Nephron (organoid): ENCODE measurements around the gene RSL1D1.

Source experiments
- H3K27ac Mint-ChIP-seq, 3 experiments: 2 replicates each; pipeline ENCODE4 v1.8.0; 2020; ENCODE audit warnings: mixed read lengths in 3 of 3, mild to moderate bottlenecking in 2 of 3, moderate library complexity in 1 of 3
- H3K27me3 Mint-ChIP-seq: 2 replicates; pipeline ENCODE4 v1.8.0; 2021; ENCODE audit warnings: low read depth, mild to moderate bottlenecking, moderate library complexity, mixed read lengths
- H3K36me3 Mint-ChIP-seq: 2 replicates; pipeline ENCODE4 v1.8.0; 2020; ENCODE audit warnings: low read depth, mixed read lengths
- H3K4me1 Mint-ChIP-seq: 2 replicates; pipeline ENCODE4 v1.8.0; 2020; ENCODE audit warnings: mixed read lengths
- H3K4me3 Mint-ChIP-seq, 3 experiments: 2 replicates each; pipeline ENCODE4 v1.8.0; 2020; ENCODE audit warnings: mild to moderate bottlenecking in 3 of 3, mixed read lengths in 3 of 3, moderate library complexity in 2 of 3
- H3K9me3 Mint-ChIP-seq: 2 replicates; pipeline ENCODE4 v1.8.0; 2020; ENCODE audit warnings: mixed read lengths
- TF ChIP-seq, protein P1 (sequence below), 3 experiments: fragments of 200-600 bp; sonication (generic); IDR thresholded peaks; one replicate each; pipeline ENCODE4 v1.5.0; 2021; ENCODE audit warnings: antibody characterized with exemption in 3 of 3; ENCODE audit not compliant: unreplicated experiment in 3 of 3

Gene RSL1D1

DNA sequence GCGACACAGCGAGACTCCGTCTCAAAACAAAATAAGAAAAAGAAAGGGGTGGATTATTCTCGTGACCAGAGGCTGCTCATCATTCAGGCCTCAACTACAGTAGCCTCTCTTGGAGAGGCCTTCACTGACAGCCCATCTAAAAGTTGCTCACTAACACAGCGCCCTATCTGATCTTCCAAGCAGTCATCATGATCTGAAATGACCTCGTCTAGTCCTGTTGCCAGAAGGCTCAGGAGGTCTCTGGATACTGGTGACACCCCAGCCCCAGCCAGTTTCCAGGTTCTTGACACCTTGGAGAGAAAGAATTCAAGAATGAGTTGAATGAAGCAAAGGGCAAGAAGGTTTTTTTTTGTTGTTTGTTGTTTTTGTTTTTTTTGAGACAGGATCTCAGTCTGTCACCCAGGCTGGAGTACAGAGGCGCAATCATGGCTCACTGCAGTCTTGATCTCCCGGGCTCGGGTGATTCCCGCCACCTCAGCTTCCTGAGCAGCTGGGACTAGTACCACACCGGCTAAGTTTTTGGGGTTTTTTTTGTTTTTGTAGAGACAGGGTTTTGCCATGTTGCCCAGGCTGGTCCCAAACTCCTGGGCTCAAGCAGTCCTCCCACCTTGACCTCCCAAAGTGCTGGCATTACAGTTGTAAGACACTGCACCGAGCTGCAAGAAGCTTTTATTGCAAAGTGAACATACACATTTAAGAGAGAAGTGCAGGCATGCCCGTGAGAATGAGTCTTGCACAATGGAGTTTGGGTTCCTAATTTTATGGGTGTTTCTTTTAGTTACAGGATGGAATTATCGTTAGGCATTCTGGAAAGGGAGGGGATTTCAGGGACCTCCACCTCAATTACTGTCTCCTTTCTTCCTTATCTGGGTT lies 51.6 kb downstream of the RSL1D1 start:
- TF ChIP-seq, protein P1, sequence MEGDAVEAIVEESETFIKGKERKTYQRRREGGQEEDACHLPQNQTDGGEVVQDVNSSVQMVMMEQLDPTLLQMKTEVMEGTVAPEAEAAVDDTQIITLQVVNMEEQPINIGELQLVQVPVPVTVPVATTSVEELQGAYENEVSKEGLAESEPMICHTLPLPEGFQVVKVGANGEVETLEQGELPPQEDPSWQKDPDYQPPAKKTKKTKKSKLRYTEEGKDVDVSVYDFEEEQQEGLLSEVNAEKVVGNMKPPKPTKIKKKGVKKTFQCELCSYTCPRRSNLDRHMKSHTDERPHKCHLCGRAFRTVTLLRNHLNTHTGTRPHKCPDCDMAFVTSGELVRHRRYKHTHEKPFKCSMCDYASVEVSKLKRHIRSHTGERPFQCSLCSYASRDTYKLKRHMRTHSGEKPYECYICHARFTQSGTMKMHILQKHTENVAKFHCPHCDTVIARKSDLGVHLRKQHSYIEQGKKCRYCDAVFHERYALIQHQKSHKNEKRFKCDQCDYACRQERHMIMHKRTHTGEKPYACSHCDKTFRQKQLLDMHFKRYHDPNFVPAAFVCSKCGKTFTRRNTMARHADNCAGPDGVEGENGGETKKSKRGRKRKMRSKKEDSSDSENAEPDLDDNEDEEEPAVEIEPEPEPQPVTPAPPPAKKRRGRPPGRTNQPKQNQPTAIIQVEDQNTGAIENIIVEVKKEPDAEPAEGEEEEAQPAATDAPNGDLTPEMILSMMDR (IDR thresholded peaks at IDR 0.05; ENCODE audit: unreplicated experiment in 3 of 3), result no peak
- Mint-ChIP-seq H3K4me3 (peak overlapping the region; percentile 56 to 87 (median 78)), H3K27ac (peak overlapping the region in 2 of 3 experiments; percentile 62 to 70), H3K4me1 (peaks cover 50% of the 10 kb centered on the region), H3K27me3 (peaks cover 3% of the 10 kb centered on the region), H3K36me3 (peaks cover 5% of the 10 kb centered on the region), H3K9me3 (no peaks in the 10 kb centered on the region)

DNA sequence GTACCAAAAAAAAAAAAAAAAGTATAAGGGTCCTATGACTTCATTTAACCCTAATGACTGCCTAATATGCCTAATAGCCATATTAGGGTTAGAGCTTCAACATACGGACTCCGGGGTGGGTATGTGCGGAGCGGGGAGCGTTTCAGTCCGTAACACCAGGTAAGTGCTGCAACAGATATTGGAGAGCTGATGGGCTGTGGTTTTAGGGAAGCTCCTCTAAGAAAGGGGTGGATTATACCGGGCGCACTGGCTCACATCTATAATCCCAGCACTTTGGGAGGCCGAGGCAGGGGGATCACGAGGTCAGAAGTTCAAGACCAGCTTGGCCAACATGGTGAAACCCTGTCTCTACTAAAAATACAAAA lies 52.3 kb downstream of the RSL1D1 start:
- Mint-ChIP-seq H3K9me3 (no peaks in the 10 kb centered on the region), H3K4me3 (peak overlapping the region; percentile 87 to 91 (median 90)), H3K4me1 (peaks cover 57% of the 10 kb centered on the region), H3K36me3 (peaks cover 11% of the 10 kb centered on the region), H3K27me3 (no peaks in the 10 kb centered on the region), H3K27ac (peak overlapping the region; percentile 94 to 99 (median 96))
- TF ChIP-seq, protein P1 (IDR thresholded peaks at IDR 0.05; ENCODE audit: unreplicated experiment in 3 of 3), result no peak

DNA sequence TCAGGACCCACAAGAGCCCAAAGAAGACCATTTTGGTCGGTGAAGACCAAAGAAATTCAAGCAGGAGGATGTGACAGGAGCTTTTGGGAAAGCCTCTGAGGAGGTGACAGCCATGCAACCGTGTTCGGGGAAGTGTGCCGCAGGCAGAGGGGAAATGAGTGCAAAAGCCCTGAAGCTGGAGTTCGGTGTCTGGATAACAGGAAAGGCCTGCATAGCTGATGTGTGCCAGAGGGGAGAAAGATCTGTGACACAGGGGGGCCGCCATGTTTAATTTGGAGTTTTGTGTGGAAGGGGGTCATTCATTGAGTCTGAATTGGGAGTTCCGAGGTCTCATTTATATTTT lies 53.4 kb downstream of the RSL1D1 start:
- H3K9me3 Mint-ChIP-seq, result no peaks in the 10 kb centered on the region
- peak overlapping the region; percentile 94 to 99 (median 96) for H3K27ac Mint-ChIP-seq
- no peaks in the 10 kb centered on the region for H3K27me3 Mint-ChIP-seq
- TF ChIP-seq, protein P1 (IDR thresholded peaks at IDR 0.05; ENCODE audit: unreplicated experiment in 3 of 3), result no peak
- peaks cover 14% of the 10 kb centered on the region for H3K36me3 Mint-ChIP-seq
- H3K4me3 Mint-ChIP-seq, result peak overlapping the region; percentile 87 to 91 (median 90)
- peaks cover 66% of the 10 kb centered on the region for H3K4me1 Mint-ChIP-seq

DNA sequence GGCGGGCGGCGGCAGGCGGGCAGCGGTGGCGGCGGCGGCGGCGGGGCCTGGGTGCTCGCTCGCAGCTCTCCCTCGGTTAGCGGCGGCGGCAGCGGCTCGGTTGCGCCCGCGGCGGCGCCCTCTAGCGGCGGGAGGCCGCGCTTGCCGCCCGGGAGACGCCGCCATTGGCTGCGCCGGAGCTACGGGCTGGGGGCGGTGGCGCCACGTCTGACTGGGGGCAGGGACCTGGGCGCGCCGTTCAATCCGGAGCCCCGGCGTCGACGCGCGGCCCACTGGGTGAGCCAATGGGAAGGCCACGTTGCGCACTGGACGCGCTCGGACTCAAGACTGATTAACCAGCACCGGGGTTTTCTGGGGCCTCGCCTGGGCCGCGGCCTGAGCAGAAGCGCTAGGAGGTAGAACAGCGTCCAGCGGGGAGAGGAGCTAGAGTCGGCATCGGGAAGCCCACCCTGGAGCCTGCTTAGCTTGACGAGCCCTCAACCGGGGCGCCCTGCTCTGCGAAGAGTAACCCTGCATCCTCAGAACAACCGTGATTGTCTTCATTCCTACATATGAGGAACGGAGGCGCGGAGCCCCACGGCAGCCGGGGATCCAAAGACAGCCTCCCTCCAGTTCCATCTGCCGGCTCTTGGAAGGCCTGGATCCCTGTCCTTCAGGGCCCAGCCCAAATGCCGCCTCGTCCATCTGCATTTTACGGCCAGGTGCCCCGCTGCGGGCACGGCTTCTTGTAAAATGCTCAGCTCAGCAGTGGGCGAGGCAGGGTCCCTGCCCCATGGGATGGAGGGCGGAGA lies 54.0 kb downstream of the RSL1D1 start, which contains the start of gene ZC3H7A:
Gene ZC3H7A (minus strand): TSS at position 93 of the 791 bp plus-strand sequence. CDS start 14,904 bp downstream, outside the sequence.
- Mint-ChIP-seq H3K27me3 (no peaks in the 10 kb centered on the region), H3K36me3 (peaks cover 14% of the 10 kb centered on the region), H3K4me3 (peak within 1 kb of the TSS; percentile 90 to 91 (median 90)), H3K4me1 (peaks cover 71% of the 10 kb centered on the region), H3K27ac (peak within 1 kb of the TSS; percentile 94 to 99 (median 96)), H3K9me3 (no peaks in the 10 kb centered on the region)
- TF ChIP-seq, protein P1 (IDR thresholded peaks at IDR 0.05; ENCODE audit: unreplicated experiment in 3 of 3), result peak; percentile 79 to 83 (median 83)

DNA sequence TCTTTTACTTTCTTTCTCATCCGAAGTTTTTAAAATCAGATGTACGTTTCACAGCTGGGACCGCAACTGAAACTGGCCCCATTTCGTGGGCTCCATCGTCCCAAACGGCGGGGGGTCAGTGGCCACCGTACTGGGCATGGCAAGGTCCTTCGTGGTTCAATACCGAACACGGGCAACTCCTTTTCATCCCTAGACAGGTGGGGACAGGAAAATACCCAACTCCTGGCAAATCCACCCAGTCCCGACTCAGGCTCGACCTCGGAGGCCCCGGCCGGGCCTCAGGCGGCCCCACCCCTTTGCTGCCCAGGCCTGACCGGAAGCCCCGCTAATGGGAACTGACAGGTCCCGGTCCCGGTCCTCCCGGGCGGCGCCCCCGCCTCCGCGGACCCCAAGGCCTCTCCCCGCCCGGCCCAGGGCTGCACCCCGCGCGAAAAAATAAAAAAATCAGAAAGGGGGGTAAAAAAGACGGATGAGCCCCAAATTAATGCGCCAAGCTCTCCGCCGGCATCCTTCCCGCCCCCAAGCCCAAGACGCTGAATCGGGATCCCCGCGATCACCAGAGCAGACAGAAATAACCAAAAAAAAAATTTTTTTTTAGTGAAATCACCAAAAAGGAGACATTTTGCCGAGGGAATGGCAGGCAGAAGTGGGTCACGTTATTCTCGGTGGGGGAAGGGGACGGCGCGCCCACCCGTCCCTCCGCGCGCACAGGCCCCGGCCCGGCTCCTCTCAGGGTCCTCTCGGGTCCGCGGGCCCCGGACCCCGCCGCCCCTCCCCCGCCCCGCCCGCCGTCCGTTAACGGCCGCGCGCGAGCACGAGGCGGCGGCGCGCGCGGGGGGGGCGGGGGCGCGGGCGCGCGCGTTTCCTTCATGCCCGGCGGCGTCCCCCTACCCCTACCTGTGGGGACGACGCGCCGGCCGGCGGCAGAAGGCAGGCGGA lies 54.8 kb downstream of the RSL1D1 start:
- Mint-ChIP-seq H3K9me3 (no peaks in the 10 kb centered on the region), H3K4me3 (peak overlapping the region; percentile 85 to 90 (median 86)), H3K4me1 (peaks cover 75% of the 10 kb centered on the region), H3K27ac (peak overlapping the region; percentile 74 to 82 (median 80)), H3K27me3 (no peaks in the 10 kb centered on the region), H3K36me3 (peaks cover 14% of the 10 kb centered on the region)
- TF ChIP-seq, protein P1 (IDR thresholded peaks at IDR 0.05; ENCODE audit: unreplicated experiment in 3 of 3), result no peak
